ENCODE measurements around the gene SLC16A9.
"Not testable (repeated sequence)": the region's sequence is repeated elsewhere in the genome, so short reads cannot be mapped to it uniquely, and the experiment has no call there.

SLC16A9 gene

DNA sequence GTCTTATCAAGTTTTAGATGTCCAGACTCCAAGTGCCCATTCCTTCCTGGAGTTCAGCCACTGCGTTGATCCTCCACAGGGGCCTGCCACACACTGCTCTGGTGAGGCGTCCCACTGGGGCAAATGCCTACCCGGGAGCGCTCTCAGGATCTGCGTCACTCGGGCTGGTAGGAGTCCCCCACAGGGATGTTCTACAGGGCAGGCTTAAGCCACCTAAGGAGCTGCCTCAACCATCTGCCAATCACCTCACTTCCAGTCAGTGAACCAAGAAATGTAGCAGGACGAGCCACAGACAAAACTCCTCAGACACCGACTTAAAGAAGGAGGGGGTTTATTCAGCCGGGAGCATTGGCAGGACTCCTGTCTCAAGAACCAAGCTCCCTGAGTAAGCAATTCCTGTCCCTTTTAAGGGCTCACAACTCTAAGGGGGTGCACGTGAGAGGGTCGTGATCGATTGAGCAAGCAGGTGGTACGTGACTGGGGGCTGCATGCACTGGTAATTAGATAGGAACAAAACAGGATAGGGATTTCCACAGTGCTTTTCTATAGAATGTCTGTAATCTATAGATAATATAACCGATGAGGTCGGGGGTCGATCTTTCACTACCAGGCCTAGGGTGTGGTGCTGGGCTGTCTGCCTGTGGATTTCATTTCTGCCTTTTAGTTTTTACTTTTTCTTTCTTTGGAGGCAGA lies 23.8 kb upstream of the SLC16A9 start:
- H3K36me3 ChIP-seq (ENCODE audit: control insufficient read depth in 2 of 2, insufficient read depth in 1 of 2, low read length in 2 of 2); H3K4me3 ChIP-seq (ENCODE audit: low read depth, low read length); H3K9me3 ChIP-seq (ENCODE audit: control insufficient read depth, insufficient read depth, low read depth, low read length); POLR2A ChIA-PET; H3K4me1 ChIP-seq (ENCODE audit: control insufficient read depth, insufficient read depth, low read length); H3K27ac ChIP-seq (ENCODE audit: extremely low read depth, low read depth, low read length): not testable (repeated sequence)
- CTCF ChIA-PET, result interaction anchor here (0.5 kb wide), 1 partner anchor 101 kb away, joined by 3 read pairs; no protein-coding TSS in a partner anchor

DNA sequence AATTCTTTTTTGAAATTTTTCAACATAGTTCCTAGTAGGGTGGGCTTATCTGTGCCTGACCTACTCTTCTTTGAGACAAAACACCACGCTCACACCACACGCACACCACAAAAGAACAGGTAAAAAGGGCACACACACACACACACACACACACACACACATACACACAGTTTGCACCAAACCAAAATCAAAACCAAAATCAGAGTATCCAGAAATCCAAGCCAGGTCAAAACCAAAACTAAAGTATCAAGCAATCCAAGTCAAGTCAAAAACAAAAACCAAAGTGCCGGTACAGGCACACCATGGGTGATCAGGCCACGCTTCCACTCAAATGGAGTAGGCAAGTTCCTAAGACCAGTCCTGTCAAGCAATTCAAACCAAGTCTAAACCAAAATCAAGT lies 23.2 kb upstream of the SLC16A9 start:
- POLR2A ChIA-PET; H3K4me1 ChIP-seq (ENCODE audit: control insufficient read depth, insufficient read depth, low read length); H3K27ac ChIP-seq (ENCODE audit: extremely low read depth, low read depth, low read length); CTCF ChIA-PET; H3K9me3 ChIP-seq (ENCODE audit: control insufficient read depth, insufficient read depth, low read depth, low read length); H3K4me3 ChIP-seq (ENCODE audit: low read depth, low read length); H3K36me3 ChIP-seq (ENCODE audit: control insufficient read depth in 2 of 2, insufficient read depth in 1 of 2, low read length in 2 of 2): not testable (repeated sequence)

DNA sequence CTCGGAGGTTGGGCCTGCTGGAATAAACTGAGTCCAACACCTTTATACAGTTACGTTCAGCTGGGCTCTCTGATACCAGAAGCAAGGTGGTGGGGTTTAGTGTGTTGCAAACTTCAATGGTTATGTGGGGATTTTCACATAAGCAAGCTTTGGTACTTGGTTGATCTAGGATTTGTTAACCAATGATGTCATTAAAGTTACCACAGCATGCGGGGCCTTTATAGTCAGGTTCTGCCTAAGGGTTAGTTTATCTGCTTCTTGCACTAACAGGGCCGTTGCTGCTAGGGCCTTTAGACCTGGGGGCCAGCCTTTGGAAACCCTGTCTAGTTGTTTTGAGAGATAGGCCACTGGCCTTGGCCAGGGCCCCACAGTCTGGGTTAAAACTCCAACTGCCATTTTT lies 19.5 kb upstream of the SLC16A9 start:
- CTCF ChIA-PET; H3K9me3 ChIP-seq (ENCODE audit: control insufficient read depth, insufficient read depth, low read depth, low read length); POLR2A ChIA-PET; H3K4me1 ChIP-seq (ENCODE audit: control insufficient read depth, insufficient read depth, low read length); H3K36me3 ChIP-seq (ENCODE audit: control insufficient read depth in 2 of 2, insufficient read depth in 1 of 2, low read length in 2 of 2); H3K27ac ChIP-seq (ENCODE audit: extremely low read depth, low read depth, low read length); H3K4me3 ChIP-seq (ENCODE audit: low read depth, low read length): not testable (repeated sequence)
- TF ChIP-seq, protein P1, sequence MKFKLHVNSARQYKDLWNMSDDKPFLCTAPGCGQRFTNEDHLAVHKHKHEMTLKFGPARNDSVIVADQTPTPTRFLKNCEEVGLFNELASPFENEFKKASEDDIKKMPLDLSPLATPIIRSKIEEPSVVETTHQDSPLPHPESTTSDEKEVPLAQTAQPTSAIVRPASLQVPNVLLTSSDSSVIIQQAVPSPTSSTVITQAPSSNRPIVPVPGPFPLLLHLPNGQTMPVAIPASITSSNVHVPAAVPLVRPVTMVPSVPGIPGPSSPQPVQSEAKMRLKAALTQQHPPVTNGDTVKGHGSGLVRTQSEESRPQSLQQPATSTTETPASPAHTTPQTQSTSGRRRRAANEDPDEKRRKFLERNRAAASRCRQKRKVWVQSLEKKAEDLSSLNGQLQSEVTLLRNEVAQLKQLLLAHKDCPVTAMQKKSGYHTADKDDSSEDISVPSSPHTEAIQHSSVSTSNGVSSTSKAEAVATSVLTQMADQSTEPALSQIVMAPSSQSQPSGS (tag by site-specific recombination; IDR thresholded peaks at IDR 0.05; ENCODE audit: low read depth), result peak; percentile 65; the same call in 1 of the 2 replicates

DNA sequence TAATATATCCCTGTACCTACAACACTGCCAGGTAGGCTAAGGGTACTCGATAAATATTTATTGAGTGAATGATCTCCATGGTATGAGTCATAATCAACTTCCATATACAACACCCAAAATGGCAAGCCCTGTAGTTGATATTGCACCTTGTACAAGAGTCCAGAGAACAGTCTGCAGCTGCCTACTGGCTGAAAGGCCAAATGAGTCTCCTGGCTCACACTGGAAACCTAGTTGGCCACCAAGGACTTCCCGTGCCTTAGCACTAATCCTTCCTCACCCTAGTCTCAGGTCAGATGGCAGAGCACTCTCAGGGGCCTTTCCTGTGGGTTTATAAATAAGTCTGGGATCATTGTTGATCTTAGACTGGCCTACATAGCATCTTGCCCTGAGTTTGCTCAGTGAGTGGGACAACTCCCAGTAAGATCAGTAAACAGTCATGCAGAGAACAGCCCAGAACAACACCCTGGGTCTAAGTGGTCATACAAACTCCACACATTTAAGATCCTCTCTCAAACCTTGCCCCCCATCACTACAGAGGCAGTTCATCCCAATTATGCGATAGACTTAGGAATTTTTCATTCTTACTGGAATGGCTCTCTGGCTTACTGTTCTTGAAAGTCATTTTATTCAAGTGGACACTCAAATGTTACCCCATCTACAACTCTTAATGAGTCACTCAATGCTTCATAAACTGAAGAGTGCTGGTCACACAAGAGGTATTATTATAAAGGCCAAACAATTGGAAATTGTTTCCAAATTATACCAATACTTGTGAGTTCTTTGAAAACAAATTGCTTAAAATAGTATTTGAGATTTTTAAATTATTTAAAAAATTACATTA lies 14.7 kb upstream of the SLC16A9 start:
- CTCF ChIA-PET, result no interaction called here
- no peak overlapping the region for H3K4me3 ChIP-seq (ENCODE audit: low read depth, low read length)
- no peak for TF ChIP-seq ZNF184 (tag by site-specific recombination; IDR thresholded peaks at IDR 0.05)
- TF ChIP-seq ZNF350 (tag by site-specific recombination; IDR thresholded peaks at IDR 0.05), result no peak
- TF ChIP-seq ZNF664 (tag by site-specific recombination; IDR thresholded peaks at IDR 0.05), result no peak
- TF ChIP-seq ZBTB21 (tag by site-specific recombination; IDR thresholded peaks at IDR 0.05), result no peak
- TF ChIP-seq SALL2 (tag by site-specific recombination; IDR thresholded peaks at IDR 0.05; ENCODE audit: borderline replicate concordance), result no peak
- TF ChIP-seq ZNF792 (tag by site-specific recombination; IDR thresholded peaks at IDR 0.05), result no peak
- POLR2A ChIA-PET, result no interaction called here
- H3K36me3 ChIP-seq (ENCODE audit: control insufficient read depth in 2 of 2, insufficient read depth in 1 of 2, low read length in 2 of 2), result no peaks in the 10 kb centered on the region
- H3K4me1 ChIP-seq (ENCODE audit: control insufficient read depth, insufficient read depth, low read length), result no peaks in the 10 kb centered on the region
- no peaks in the 10 kb centered on the region for H3K9me3 ChIP-seq (ENCODE audit: control insufficient read depth, insufficient read depth, low read depth, low read length)
- no peak overlapping the region for H3K27ac ChIP-seq (ENCODE audit: extremely low read depth, low read depth, low read length)

DNA sequence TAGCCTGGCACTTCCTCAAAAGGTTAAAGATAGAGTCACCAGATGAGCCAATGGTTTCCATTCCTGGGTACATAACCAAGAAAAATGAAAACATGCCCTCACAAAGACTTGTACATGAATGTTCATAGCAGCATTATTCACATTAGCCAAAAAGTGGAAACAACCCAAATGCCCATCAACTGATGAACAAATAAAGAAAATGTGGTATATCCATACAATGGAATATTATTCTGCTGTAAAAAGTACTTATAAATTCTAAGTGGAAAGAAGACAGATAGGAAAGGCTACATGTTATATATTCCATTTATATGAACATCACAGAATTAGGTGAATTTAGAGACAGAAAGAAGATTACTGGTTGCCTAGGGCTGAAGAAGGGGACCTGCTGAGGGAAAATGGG lies 10.7 kb upstream of the SLC16A9 start:
- no peak overlapping the region for H3K27ac ChIP-seq (ENCODE audit: extremely low read depth, low read depth, low read length)
- TF ChIP-seq ZNF10 (tag by site-specific recombination; IDR thresholded peaks at IDR 0.05), result 0 out of 2 replicates have a peak, but pooled peaks have one; percentile 36
- TF ChIP-seq ZNF121 (tag by site-specific recombination; IDR thresholded peaks at IDR 0.05), result no peak
- H3K4me3 ChIP-seq (ENCODE audit: low read depth, low read length), result no peak overlapping the region
- no peaks in the 10 kb centered on the region for H3K36me3 ChIP-seq (ENCODE audit: control insufficient read depth in 2 of 2, insufficient read depth in 1 of 2, low read length in 2 of 2)
- H3K9me3 ChIP-seq (ENCODE audit: control insufficient read depth, insufficient read depth, low read depth, low read length), result no peaks in the 10 kb centered on the region
- ChIA-PET CTCF (no interaction called here), POLR2A (no interaction called here)
- no peaks in the 10 kb centered on the region for H3K4me1 ChIP-seq (ENCODE audit: control insufficient read depth, insufficient read depth, low read length)
